NCI-H446 (cell line): ENCODE results near the gene ASB2.

Experiments used
- DNase-seq, 2 experiments: peaks; one replicate each; lab custom pipeline; 2025; lab: John Stamatoyannopoulos, UW

Gene ASB2

GRCh38 chr14:93962701-93963601, 13.4 kb downstream of the ASB2 start:
- no peak for DNase-seq

- no peak for DNase-seq
Measured at GRCh38 chr14:93961620-93962019, 14.8 kb downstream of the ASB2 start.

GRCh38 chr14:93960774-93961438, 15.5 kb downstream of the ASB2 start:
- no peak for DNase-seq

- DNase-seq, result no peak
Measured at GRCh38 chr14:93960108-93960475, 16.3 kb downstream of the ASB2 start.

GRCh38 chr14:93959239-93960107, 16.9 kb downstream of the ASB2 start:
- DNase-seq, result no peak

- no peak for DNase-seq
Measured at GRCh38 chr14:93958567-93959238, 17.7 kb downstream of the ASB2 start.

GRCh38 chr14:93957751-93958566, 18.4 kb downstream of the ASB2 start:
- DNase-seq, result no peak

GRCh38 chr14:93957333-93957710, 19.0 kb downstream of the ASB2 start:
- no peak for DNase-seq

- DNase-seq, result no peak
Measured at GRCh38 chr14:93956514-93957332, 19.6 kb downstream of the ASB2 start.

GRCh38 chr14:93955850-93956481, 20.4 kb downstream of the ASB2 start:
- no peak for DNase-seq

- DNase-seq, result no peak
Measured at GRCh38 chr14:93954900-93955849, 21.2 kb downstream of the ASB2 start.

GRCh38 chr14:93954516-93954830, 21.9 kb downstream of the ASB2 start:
- DNase-seq, result no peak

- no peak for DNase-seq
Measured at GRCh38 chr14:93953739-93954515, 22.4 kb downstream of the ASB2 start.

- DNase-seq, result no peak
Measured at GRCh38 chr14:93953263-93953662, 23.1 kb downstream of the ASB2 start.

GRCh38 chr14:93952829-93953228, 23.5 kb downstream of the ASB2 start:
- DNase-seq, result no peak

GRCh38 chr14:93951635-93952540, 24.5 kb downstream of the ASB2 start:
- DNase-seq, result no peak
